ENCODE results near the gene MARS1.

GRCh38 chr12:57469296-57470164 lies 18.3 kb upstream of the MARS1 start:
- TF ChIP-seq CTCF (IDR thresholded peaks at IDR 0.05) (no peak), ZFX (IDR thresholded peaks at IDR 0.05; ENCODE audit: borderline replicate concordance) (no peak)

Data from 22Rv1 (cell line).